Subcutaneous abdominal adipose tissue (tissue), 5 donors: ENCODE results near the gene STT3B.

Experiments
- H3K27ac ChIP-seq: one replicate; pipeline ENCODE4 v1.7.0; 2013; ENCODE audit warnings: low read depth, mild to moderate bottlenecking, inconsistent platforms, low read length, moderate library complexity
- H3K27me3 ChIP-seq, 5 donors: one replicate each; pipeline ENCODE4 v1.7.0; 2013; ENCODE audit warnings: low read length in 5 of 5, inconsistent platforms in 1 of 5; ENCODE audit not compliant: control insufficient read depth in 5 of 5, insufficient read depth in 4 of 5
- H3K36me3 ChIP-seq, 5 donors: one replicate each; pipeline ENCODE4 v1.7.0; 2013; ENCODE audit warnings: low read length in 5 of 5; ENCODE audit not compliant: control insufficient read depth in 5 of 5, insufficient read depth in 5 of 5
- H3K4me1 ChIP-seq, 5 donors: one replicate each; pipeline ENCODE4 v1.7.0; 2013; ENCODE audit warnings: low read length in 5 of 5, mild to moderate bottlenecking in 3 of 5, moderate library complexity in 1 of 5; ENCODE audit not compliant: control insufficient read depth in 5 of 5, insufficient read depth in 5 of 5
- H3K4me3 ChIP-seq, 5 donors: one replicate each; pipeline ENCODE4 v1.7.0; 2013; ENCODE audit warnings: low read length in 5 of 5, low read depth in 1 of 5
- H3K9ac ChIP-seq, 5 donors: one replicate each; pipeline ENCODE4 v1.7.0; 2013; ENCODE audit warnings: low read length in 5 of 5, mild to moderate bottlenecking in 4 of 5, moderate library complexity in 3 of 5
- H3K9me3 ChIP-seq, 5 donors: one replicate each; pipeline ENCODE4 v1.7.0; 2013; ENCODE audit warnings: low read length in 5 of 5; ENCODE audit not compliant: control insufficient read depth in 5 of 5
- donor health status: healthy.
- donor health status: healthy.
- donor health status: healthy.
- donor health status: healthy.
- donor health status: healthy.

The STT3B gene

GRCh38 chr3:31671451-31671850 lies 138.7 kb downstream of the STT3B start:
- peaks cover 0 to 14% (median 3%) of the 10 kb centered on the region in 5 donors for H3K4me1 ChIP-seq
- no peak overlapping the region for H3K27ac ChIP-seq
- H3K36me3 ChIP-seq: peaks cover 0 to 11% (median 3%) of the 10 kb centered on the region in 5 donors
- no peak overlapping the region for H3K4me3 ChIP-seq
- no peaks in the 10 kb centered on the region for H3K9me3 ChIP-seq
- no peak overlapping the region for H3K9ac ChIP-seq
- H3K27me3 ChIP-seq: no peaks in the 10 kb centered on the region

DNA sequence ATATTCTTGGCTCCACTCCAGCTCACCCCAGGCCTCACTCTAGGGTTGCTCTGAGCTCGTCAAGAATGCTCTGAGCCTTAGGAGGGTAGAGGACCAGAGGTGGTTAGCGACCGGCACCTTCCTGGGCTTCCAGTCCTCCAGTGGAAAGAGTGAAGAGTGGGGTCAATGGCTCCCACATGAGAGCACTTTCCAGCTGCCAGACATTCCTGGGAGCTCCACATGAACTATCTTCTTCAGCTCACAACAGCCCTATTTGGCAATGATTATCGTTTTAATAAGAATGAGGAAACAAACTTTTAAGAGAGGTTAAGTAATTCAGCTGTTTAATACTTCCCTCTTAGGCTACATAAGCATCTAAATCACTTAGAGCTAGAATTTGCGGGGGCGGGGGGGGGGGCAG lies 139.3 kb downstream of the STT3B start:
- Histone ChIP-seq H3K4me1 (peaks cover 0 to 14% (median 3%) of the 10 kb centered on the region in 5 donors), H3K27me3 (no peaks in the 10 kb centered on the region), H3K4me3 (no peak overlapping the region), H3K36me3 (peaks cover 0 to 11% (median 2%) of the 10 kb centered on the region in 5 donors), H3K27ac (no peak overlapping the region), H3K9ac (no peak overlapping the region), H3K9me3 (no peaks in the 10 kb centered on the region)

DNA sequence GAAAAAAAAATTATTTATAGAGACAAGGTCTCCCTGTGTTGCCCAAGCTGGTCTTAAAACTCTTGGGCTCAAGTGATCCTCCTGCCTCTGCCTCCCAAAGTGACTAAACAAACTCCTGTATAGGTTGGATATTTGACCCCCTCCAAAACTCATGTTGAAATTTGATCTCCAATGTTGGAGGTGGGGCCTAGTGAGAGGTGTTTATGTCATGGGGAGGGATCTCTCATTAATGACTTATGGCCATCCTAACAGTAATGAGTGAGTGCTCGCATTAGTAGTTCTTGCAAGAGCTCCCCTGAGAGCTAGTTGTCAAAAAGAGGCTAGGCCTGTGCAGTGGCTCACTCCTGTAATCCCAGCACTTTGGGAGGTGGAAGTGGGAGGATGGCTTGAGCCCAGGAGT lies 141.2 kb downstream of the STT3B start:
- H3K27me3 ChIP-seq: no peaks in the 10 kb centered on the region
- peaks cover 0 to 7% (median 0%) of the 10 kb centered on the region in 5 donors for H3K36me3 ChIP-seq
- H3K9ac ChIP-seq: no peak overlapping the region
- no peaks in the 10 kb centered on the region for H3K9me3 ChIP-seq
- H3K4me3 ChIP-seq: no peak overlapping the region
- peaks cover 0 to 14% (median 3%) of the 10 kb centered on the region in 5 donors for H3K4me1 ChIP-seq
- H3K27ac ChIP-seq: no peak overlapping the region

- H3K9ac ChIP-seq: no peak overlapping the region
- H3K27me3 ChIP-seq: no peaks in the 10 kb centered on the region
- H3K4me1 ChIP-seq: peaks cover 0 to 5% (median 0%) of the 10 kb centered on the region in 5 donors
- no peak overlapping the region for H3K4me3 ChIP-seq
- H3K36me3 ChIP-seq: peaks cover 0 to 4% (median 0%) of the 10 kb centered on the region in 5 donors
- no peak overlapping the region for H3K27ac ChIP-seq
- no peaks in the 10 kb centered on the region for H3K9me3 ChIP-seq
Measured at GRCh38 chr3:31676556-31676955, 143.8 kb downstream of the STT3B start.

- H3K9me3 ChIP-seq: no peaks in the 10 kb centered on the region
- H3K27me3 ChIP-seq: no peaks in the 10 kb centered on the region
- H3K4me1 ChIP-seq: no peaks in the 10 kb centered on the region
- H3K9ac ChIP-seq: no peak overlapping the region
- H3K36me3 ChIP-seq: peaks cover 0 to 9% (median 6%) of the 10 kb centered on the region in 5 donors
- H3K4me3 ChIP-seq: no peak overlapping the region
- no peak overlapping the region for H3K27ac ChIP-seq
Measured at GRCh38 chr3:31680072-31680870, 147.5 kb downstream of the STT3B start.
